Measurements from ENCODE around the gene PITX1. TPM values are rescaled to one million over a fixed set of nuclear protein-coding genes. Genes with fewer than 3 reads are reported as not detected.
"Not testable (repeated sequence)": the region's sequence is repeated elsewhere in the genome, so short reads cannot be mapped to it uniquely, and the experiment has no call there.

PITX1 gene
- polyA plus RNA-seq, 3 donors: not detected

DNA sequence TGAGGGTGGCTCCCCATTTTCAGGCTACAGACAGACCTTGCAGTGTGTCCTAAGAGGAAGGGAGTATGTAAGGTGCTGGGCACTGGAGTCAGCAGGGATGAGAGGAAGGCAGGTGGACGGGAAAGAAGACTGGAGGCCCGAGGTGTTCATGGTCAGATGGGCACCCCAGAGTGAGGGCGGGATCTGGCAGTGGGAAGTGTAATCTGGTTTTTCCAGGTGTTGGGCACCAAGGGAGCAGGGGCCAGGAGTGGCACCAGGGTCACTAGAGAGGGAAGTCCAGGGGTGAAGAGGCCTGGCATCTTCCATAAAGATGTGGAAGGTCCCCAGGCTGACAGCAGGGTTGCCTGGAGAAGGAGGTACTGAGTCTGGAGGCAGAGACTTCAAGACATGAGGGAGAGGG is 29.7 kb downstream of the PITX1 start:
- H3K4me1 Mint-ChIP-seq: no peaks in the 10 kb centered on the region
- H3K4me3 ChIP-seq (replicated peaks in 1 of 3; ENCODE audit: low read depth in 2 of 3, low read length in 3 of 3): no peak overlapping the region
- no peaks in the 10 kb centered on the region for H4K20me1 ChIP-seq (ENCODE audit: insufficient read depth, low read length)
- H3K27me3 ChIP-seq (ENCODE audit: control insufficient read depth in 2 of 2, insufficient read depth in 2 of 2, low read length in 2 of 2): no peaks in the 10 kb centered on the region
- intact Hi-C loops (cut with micrococcal nuclease): no loop called here
- H3K27ac Mint-ChIP-seq: no peak overlapping the region
- no peaks in the 10 kb centered on the region for H3K9me3 ChIP-seq (replicated peaks in 1 of 2; ENCODE audit: control insufficient read depth in 1 of 2, insufficient read depth in 1 of 2, low read length in 2 of 2)
- H3K4me2 ChIP-seq (replicated peaks; ENCODE audit: extremely low read depth, low read length, poor library complexity, severe bottlenecking): no peak overlapping the region
- no peak overlapping the region for H3K9ac ChIP-seq (ENCODE audit: insufficient read depth, low read length, poor library complexity, severe bottlenecking)
- no peaks in the 10 kb centered on the region for H3K79me2 ChIP-seq (ENCODE audit: insufficient read depth, low read length)
- no peak overlapping the region for H3K4me3 Mint-ChIP-seq
- H3K27me3 Mint-ChIP-seq (ENCODE audit: low read depth in 3 of 3): peaks cover 0 to 4% (median 1%) of the 10 kb centered on the region in 3 donors
- TF ChIP-seq, protein P1, sequence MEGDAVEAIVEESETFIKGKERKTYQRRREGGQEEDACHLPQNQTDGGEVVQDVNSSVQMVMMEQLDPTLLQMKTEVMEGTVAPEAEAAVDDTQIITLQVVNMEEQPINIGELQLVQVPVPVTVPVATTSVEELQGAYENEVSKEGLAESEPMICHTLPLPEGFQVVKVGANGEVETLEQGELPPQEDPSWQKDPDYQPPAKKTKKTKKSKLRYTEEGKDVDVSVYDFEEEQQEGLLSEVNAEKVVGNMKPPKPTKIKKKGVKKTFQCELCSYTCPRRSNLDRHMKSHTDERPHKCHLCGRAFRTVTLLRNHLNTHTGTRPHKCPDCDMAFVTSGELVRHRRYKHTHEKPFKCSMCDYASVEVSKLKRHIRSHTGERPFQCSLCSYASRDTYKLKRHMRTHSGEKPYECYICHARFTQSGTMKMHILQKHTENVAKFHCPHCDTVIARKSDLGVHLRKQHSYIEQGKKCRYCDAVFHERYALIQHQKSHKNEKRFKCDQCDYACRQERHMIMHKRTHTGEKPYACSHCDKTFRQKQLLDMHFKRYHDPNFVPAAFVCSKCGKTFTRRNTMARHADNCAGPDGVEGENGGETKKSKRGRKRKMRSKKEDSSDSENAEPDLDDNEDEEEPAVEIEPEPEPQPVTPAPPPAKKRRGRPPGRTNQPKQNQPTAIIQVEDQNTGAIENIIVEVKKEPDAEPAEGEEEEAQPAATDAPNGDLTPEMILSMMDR (IDR thresholded peaks at IDR 0.05): no peak
- no peak overlapping the region for H2AFZ ChIP-seq (ENCODE audit: insufficient read depth, low read depth, low read length, poor library complexity, severe bottlenecking)
- no peaks in the 10 kb centered on the region for H3K4me1 ChIP-seq (ENCODE audit: control insufficient read depth in 1 of 2, insufficient read depth in 2 of 2, low read length in 2 of 2)
- no peaks in the 10 kb centered on the region for H3K36me3 Mint-ChIP-seq
- H3K9me3 Mint-ChIP-seq: peaks cover 0 to 3% (median 0%) of the 10 kb centered on the region in 7 donors
- no peak overlapping the region for H3K27ac ChIP-seq (ENCODE audit: low read depth in 1 of 2, low read length in 2 of 2)
- WGBS (ENCODE audit: insufficient coverage): 97% methylated on average over 3 of the region's 3 CpGs
- DNase-seq: no peak
- H3K36me3 ChIP-seq (replicated peaks in 1 of 2; ENCODE audit: control insufficient read depth in 1 of 2, insufficient read depth in 2 of 2, low read length in 2 of 2): no peaks in the 10 kb centered on the region

DNA sequence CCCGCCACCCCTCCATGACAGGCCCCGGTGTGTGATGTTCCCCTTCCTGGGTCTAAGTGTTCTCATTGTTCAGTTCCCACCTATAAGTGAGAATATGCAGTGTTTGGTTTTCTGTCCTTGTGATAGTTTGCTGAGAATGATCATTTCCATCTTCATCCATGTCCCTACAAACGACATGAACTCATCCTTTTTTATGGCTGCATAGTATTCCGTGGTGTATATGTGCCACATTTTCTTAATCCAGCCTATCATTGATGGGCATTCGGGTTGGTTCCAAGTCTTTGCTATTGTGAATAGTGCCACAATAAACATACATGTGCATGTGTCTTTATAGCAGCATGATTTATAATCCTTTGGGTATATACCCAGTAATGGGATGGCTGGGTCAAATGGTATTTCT is 36.0 kb downstream of the PITX1 start:
- H3K4me2 ChIP-seq (replicated peaks; ENCODE audit: extremely low read depth, low read length, poor library complexity, severe bottlenecking); H3K36me3 Mint-ChIP-seq: not testable (repeated sequence)

More for the DNA sequence above, 36.0 kb downstream of the PITX1 start:
- H3K4me3 Mint-ChIP-seq; H3K9ac ChIP-seq (ENCODE audit: insufficient read depth, low read length, poor library complexity, severe bottlenecking); H3K4me3 ChIP-seq (replicated peaks in 1 of 3; ENCODE audit: low read depth in 2 of 3, low read length in 3 of 3); H3K9me3 ChIP-seq (replicated peaks in 1 of 2; ENCODE audit: control insufficient read depth in 1 of 2, insufficient read depth in 1 of 2, low read length in 2 of 2); intact Hi-C loops (cut with micrococcal nuclease); H2AFZ ChIP-seq (ENCODE audit: insufficient read depth, low read depth, low read length, poor library complexity, severe bottlenecking); H3K27ac ChIP-seq (ENCODE audit: low read depth in 1 of 2, low read length in 2 of 2); H3K27me3 Mint-ChIP-seq (ENCODE audit: low read depth in 3 of 3); H3K36me3 ChIP-seq (replicated peaks in 1 of 2; ENCODE audit: control insufficient read depth in 1 of 2, insufficient read depth in 2 of 2, low read length in 2 of 2); H3K27me3 ChIP-seq (ENCODE audit: control insufficient read depth in 2 of 2, insufficient read depth in 2 of 2, low read length in 2 of 2); H3K79me2 ChIP-seq (ENCODE audit: insufficient read depth, low read length); DNase-seq; H3K9me3 Mint-ChIP-seq; H3K4me1 Mint-ChIP-seq; H3K4me1 ChIP-seq (ENCODE audit: control insufficient read depth in 1 of 2, insufficient read depth in 2 of 2, low read length in 2 of 2); H3K27ac Mint-ChIP-seq; H4K20me1 ChIP-seq (ENCODE audit: insufficient read depth, low read length): not testable (repeated sequence)
- no CpG with 5 or more reads among the region's 5 CpGs for WGBS (ENCODE audit: insufficient coverage)
